K562 (cell line): ENCODE measurements around the gene GAPDH. TPM values are rescaled to one million over a fixed set of nuclear protein-coding genes. Genes with fewer than 3 reads are reported as not detected.

ENCODE experiments used
- ATF2 ChIP-seq: sonication (generic); formaldehyde crosslinking; IDR thresholded peaks from 2 replicates; pipeline ENCODE4 v1.8.1; 2022; ENCODE audit warnings: missing genetic modification reagents
- BHLHE40 ChIP-seq: IDR thresholded peaks from 2 replicates; pipeline ENCODE4 v1.6.1; 2011; ENCODE audit warnings: low read length, improper control_type of control experiment
- ETV6 ChIP-seq, 3 experiments: fragments of 150-350 bp in 1 of 3; sonication (generic) in 1 of 3; formaldehyde crosslinking in 1 of 3; IDR thresholded peaks; 2 replicates each; pipeline versions ENCODE4 v1.6.1 to v1.8.0; 2014 to 2022; ENCODE audit warnings: borderline replicate concordance in 2 of 3, low read depth in 2 of 3, antibody characterized with exemption in 1 of 3, low read length in 1 of 3, mild to moderate bottlenecking in 1 of 3, missing genetic modification reagents in 1 of 3
- GTF2F1 ChIP-seq: IDR thresholded peaks from 2 replicates; pipeline ENCODE4 v1.6.1; 2011; ENCODE audit warnings: low read depth, low read length, improper control_type of control experiment
- LARP7 ChIP-seq: fragments of 450-650 bp; IDR thresholded peaks from 2 replicates; pipeline ENCODE4 v1.6.1; 2016
- MCM3 ChIP-seq: fragments of 450-650 bp; IDR thresholded peaks from 2 replicates; pipeline ENCODE4 v1.6.1; 2016
- MYBL2 ChIP-seq, 2 experiments: fragments of 450-650 bp in 1 of 2; sonication (generic) in 1 of 2; formaldehyde crosslinking in 1 of 2; IDR thresholded peaks; 2 replicates each; pipeline versions ENCODE4 v1.6.1 to v1.8.1; 2017 to 2022; ENCODE audit warnings: borderline replicate concordance in 1 of 2, inconsistent platforms in 1 of 2, low read depth in 1 of 2, mild to moderate bottlenecking in 1 of 2, missing genetic modification reagents in 1 of 2, moderate library complexity in 1 of 2
- NR0B1 ChIP-seq: fragments of 450-650 bp; IDR thresholded peaks from one replicate; pipeline ENCODE4 v1.6.1; 2018; ENCODE audit warnings: mild to moderate bottlenecking, moderate library complexity; ENCODE audit not compliant: partially characterized antibody
- PHB ChIP-seq: fragments of 250-450 bp; sonication (Bioruptor Pico); IDR thresholded peaks from 2 replicates; pipeline ENCODE4 v1.5.0; 2021
- STAG1 ChIP-seq: sonication (generic); formaldehyde crosslinking; IDR thresholded peaks from 2 replicates; pipeline ENCODE4 v1.5.0; 2020; ENCODE audit warnings: missing genetic modification reagents, borderline replicate concordance
- TBL1XR1 ChIP-seq, 2 experiments: IDR thresholded peaks; 2 replicates each; pipeline ENCODE4 v1.6.1; 2012; ENCODE audit warnings: improper control_type of control experiment in 2 of 2, low read length in 2 of 2, mild to moderate bottlenecking in 1 of 2
- U2AF2 ChIP-seq: fragments of 200-400 bp; formaldehyde crosslinking; optimal IDR thresholded peaks from 2 replicates; pipeline ENCODE3; 2017; ENCODE audit warnings: low read depth, mild to moderate bottlenecking, low read length
- ZC3H8 ChIP-seq: fragments of 450-650 bp; IDR thresholded peaks from 2 replicates; pipeline ENCODE4 v1.6.1; 2017
- ZEB2 ChIP-seq: fragments of 450-650 bp; IDR thresholded peaks from 2 replicates; pipeline ENCODE4 v1.6.1; 2016
- ZNF140 ChIP-seq: fragments of 250-450 bp; sonication (Bioruptor Pico); IDR thresholded peaks from 2 replicates; pipeline ENCODE4 v1.8.0; 2021; ENCODE audit warnings: moderate library complexity, mild to moderate bottlenecking, inconsistent platforms
- polyA plus RNA-seq, 8 experiments: library from polyadenylated mRNA; depleted of rRNA in 4 of 8; stranded (reverse) in 5 of 8; unstranded in 3 of 8; fragments of >200 nt; fragmentation: Nextera tagmentation in 2 of 8; fragmentation: Illumina TruSeq in 1 of 8; extraction: Ambion mirVana in 2 of 8; extraction: Trizol in 1 of 8; gene quantifications; 2 replicates each; pipeline versions ENCODE4 v1.2.1 to v1.2.3, GENCODE V29; 2011 to 2014; ENCODE audit warnings: inconsistent platforms in 1 of 8, missing spikeins in 1 of 8
- total RNA-seq, 7 experiments: library from RNA; depleted of rRNA in 6 of 7; stranded (reverse); fragments of >200 nt in 6 of 7; fragmentation: Illumina TruSeq in 2 of 7; extraction: Trizol in 2 of 7; gene quantifications; 2 replicates each; pipeline versions ENCODE4 v1.2.1 to v1.2.3, GENCODE V29; 2011 to 2021; ENCODE audit warnings: low replicate concordance in 1 of 7
- TF ChIP-seq, protein P1 (sequence below): IDR thresholded peaks from 3 replicates; pipeline ENCODE4 v1.6.1; 2011; ENCODE audit warnings: borderline replicate concordance, mild to moderate bottlenecking, moderate library complexity; ENCODE audit not compliant: insufficient read length; ENCODE audit errors: extremely low read depth
- TF ChIP-seq, protein P2 (sequence below), 2 experiments: fragments of 450-650 bp in 1 of 2; IDR thresholded peaks; 2 replicates each; pipeline ENCODE4 v1.6.1; 2011 to 2017; ENCODE audit warnings: low read depth in 2 of 2, antibody characterized with exemption in 1 of 2, borderline replicate concordance in 1 of 2, low read length in 1 of 2, mild to moderate bottlenecking in 1 of 2, mixed read lengths in 1 of 2; ENCODE audit not compliant: control insufficient read depth in 1 of 2
- TF ChIP-seq, protein P3 (sequence below): IDR thresholded peaks from 3 replicates; pipeline ENCODE4 v1.6.1; 2011; ENCODE audit warnings: borderline replicate concordance, mild to moderate bottlenecking; ENCODE audit not compliant: insufficient read length, insufficient read depth

The GAPDH gene
- total and polyA plus RNA-seq, 9 of the 15 experiments (the other 6 are each of a cell fraction or from before 2014, with no cell fraction given), result 2,206 to 6,793 (median 4,217) TPM

GRCh38 chr12:6546016-6546415, 11.7 kb downstream of the GAPDH start (continued):
- TF ChIP-seq NR0B1, result no peak
- no peak for TF ChIP-seq U2AF2
- TF ChIP-seq, protein P1, sequence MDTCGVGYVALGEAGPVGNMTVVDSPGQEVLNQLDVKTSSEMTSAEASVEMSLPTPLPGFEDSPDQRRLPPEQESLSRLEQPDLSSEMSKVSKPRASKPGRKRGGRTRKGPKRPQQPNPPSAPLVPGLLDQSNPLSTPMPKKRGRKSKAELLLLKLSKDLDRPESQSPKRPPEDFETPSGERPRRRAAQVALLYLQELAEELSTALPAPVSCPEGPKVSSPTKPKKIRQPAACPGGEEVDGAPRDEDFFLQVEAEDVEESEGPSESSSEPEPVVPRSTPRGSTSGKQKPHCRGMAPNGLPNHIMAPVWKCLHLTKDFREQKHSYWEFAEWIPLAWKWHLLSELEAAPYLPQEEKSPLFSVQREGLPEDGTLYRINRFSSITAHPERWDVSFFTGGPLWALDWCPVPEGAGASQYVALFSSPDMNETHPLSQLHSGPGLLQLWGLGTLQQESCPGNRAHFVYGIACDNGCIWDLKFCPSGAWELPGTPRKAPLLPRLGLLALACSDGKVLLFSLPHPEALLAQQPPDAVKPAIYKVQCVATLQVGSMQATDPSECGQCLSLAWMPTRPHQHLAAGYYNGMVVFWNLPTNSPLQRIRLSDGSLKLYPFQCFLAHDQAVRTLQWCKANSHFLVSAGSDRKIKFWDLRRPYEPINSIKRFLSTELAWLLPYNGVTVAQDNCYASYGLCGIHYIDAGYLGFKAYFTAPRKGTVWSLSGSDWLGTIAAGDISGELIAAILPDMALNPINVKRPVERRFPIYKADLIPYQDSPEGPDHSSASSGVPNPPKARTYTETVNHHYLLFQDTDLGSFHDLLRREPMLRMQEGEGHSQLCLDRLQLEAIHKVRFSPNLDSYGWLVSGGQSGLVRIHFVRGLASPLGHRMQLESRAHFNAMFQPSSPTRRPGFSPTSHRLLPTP, result no peak
- no peak for TF ChIP-seq LARP7
- TF ChIP-seq ZNF140, result no peak
- TF ChIP-seq GTF2F1, result no peak
- TF ChIP-seq BHLHE40, result peak; percentile 72
- TF ChIP-seq MCM3, result no peak
- TF ChIP-seq, protein P2, sequence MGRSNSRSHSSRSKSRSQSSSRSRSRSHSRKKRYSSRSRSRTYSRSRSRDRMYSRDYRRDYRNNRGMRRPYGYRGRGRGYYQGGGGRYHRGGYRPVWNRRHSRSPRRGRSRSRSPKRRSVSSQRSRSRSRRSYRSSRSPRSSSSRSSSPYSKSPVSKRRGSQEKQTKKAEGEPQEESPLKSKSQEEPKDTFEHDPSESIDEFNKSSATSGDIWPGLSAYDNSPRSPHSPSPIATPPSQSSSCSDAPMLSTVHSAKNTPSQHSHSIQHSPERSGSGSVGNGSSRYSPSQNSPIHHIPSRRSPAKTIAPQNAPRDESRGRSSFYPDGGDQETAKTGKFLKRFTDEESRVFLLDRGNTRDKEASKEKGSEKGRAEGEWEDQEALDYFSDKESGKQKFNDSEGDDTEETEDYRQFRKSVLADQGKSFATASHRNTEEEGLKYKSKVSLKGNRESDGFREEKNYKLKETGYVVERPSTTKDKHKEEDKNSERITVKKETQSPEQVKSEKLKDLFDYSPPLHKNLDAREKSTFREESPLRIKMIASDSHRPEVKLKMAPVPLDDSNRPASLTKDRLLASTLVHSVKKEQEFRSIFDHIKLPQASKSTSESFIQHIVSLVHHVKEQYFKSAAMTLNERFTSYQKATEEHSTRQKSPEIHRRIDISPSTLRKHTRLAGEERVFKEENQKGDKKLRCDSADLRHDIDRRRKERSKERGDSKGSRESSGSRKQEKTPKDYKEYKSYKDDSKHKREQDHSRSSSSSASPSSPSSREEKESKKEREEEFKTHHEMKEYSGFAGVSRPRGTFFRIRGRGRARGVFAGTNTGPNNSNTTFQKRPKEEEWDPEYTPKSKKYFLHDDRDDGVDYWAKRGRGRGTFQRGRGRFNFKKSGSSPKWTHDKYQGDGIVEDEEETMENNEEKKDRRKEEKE (IDR thresholded peaks at IDR 0.05; ENCODE audit: borderline replicate concordance in 1 of 2, control insufficient read depth in 1 of 2, low read depth in 2 of 2, low read length in 1 of 2), result no peak
- no peak for TF ChIP-seq ZEB2
- no peak for TF ChIP-seq MYBL2 (IDR thresholded peaks at IDR 0.05; ENCODE audit: low read depth)
- no peak for TF ChIP-seq MYBL2 (CRISPR knock-in tag; IDR thresholded peaks at IDR 0.05; ENCODE audit: borderline replicate concordance)
- TF ChIP-seq, protein P3, sequence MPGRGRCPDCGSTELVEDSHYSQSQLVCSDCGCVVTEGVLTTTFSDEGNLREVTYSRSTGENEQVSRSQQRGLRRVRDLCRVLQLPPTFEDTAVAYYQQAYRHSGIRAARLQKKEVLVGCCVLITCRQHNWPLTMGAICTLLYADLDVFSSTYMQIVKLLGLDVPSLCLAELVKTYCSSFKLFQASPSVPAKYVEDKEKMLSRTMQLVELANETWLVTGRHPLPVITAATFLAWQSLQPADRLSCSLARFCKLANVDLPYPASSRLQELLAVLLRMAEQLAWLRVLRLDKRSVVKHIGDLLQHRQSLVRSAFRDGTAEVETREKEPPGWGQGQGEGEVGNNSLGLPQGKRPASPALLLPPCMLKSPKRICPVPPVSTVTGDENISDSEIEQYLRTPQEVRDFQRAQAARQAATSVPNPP, result no peak
- TF ChIP-seq PHB (CRISPR knock-in tag), result no peak
- TF ChIP-seq ATF2, result no peak
- TF ChIP-seq ZC3H8, result no peak
- TF ChIP-seq ETV6 (IDR thresholded peaks at IDR 0.05; ENCODE audit: borderline replicate concordance in 1 of 2, low read depth in 2 of 2, low read length in 1 of 2), result no peak
- TF ChIP-seq ETV6 (CRISPR knock-in tag; IDR thresholded peaks at IDR 0.05; ENCODE audit: borderline replicate concordance), result no peak
- no peak; a peak in 1 of 4 replicates for TF ChIP-seq TBL1XR1 (IDR thresholded peaks at IDR 0.05; ENCODE audit: low read length in 2 of 2)
- no peak for TF ChIP-seq STAG1 (CRISPR knock-in tag)
